GM18517 (cell line): Measurements from ENCODE around the gene NANOS2.

ENCODE experiments used
- ATAC-seq: cut with Tn5 transposase; IDR thresholded peaks from one replicate; pipeline ENCODE4 v1.9.1; 2021; ENCODE audit warnings: mild to moderate bottlenecking, moderate library complexity; ENCODE audit not compliant: unreplicated experiment

The NANOS2 gene

DNA sequence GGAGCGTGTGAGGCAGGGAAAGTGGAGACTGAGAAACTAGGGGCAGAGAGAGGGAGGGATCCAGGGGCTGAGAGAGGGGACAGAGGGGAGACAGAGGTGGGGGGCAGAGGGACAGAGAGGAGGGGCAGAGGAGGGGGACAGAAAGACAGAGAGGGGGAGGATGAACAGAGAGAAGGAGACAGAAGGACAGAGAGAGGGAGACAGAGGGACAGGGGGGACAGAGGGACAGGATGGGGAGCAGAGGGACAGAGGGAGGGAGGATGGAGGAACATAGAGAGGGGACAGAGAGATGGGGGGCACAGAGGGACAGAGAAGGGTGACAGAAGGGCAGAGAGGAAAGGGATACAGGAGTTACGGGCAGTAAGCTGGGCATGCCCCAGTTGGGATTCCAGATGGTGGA, 14.7 kb upstream of the NANOS2 start:
- ATAC-seq, result no peak

DNA sequence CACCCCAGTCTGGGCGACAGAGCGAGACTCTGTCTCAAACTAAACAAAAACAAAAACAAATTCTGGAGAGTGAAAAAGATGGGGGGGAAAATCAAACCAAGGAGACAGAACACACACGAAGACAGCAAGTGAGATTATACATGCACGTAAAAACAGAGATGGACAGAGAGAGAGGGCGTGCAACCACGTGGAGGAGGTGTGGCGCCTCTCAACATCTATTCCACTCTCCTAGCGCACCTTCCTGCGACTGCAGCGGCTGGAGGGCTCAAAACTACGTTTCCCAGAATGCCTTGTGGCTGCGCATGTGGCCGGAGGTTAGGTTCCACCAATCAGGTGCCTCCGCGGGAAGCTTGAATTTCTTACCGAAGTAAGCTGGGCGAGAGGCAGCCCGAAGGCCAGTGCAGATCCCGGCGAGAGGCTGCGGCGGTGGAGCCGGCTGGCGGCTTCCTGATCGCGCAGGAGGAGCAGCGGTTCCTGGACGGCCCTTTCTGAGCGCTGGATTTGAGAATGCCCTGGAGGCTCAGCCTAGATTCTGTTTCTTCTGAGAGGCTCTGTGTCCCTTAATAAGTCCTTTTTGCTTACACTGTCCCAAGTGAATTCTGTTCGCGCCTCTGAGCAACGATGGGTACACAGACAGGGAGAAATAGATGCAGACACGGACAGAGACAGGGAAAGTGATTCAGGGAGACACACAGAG, 13.1 kb upstream of the NANOS2 start:
- peak; percentile 69 for ATAC-seq

DNA sequence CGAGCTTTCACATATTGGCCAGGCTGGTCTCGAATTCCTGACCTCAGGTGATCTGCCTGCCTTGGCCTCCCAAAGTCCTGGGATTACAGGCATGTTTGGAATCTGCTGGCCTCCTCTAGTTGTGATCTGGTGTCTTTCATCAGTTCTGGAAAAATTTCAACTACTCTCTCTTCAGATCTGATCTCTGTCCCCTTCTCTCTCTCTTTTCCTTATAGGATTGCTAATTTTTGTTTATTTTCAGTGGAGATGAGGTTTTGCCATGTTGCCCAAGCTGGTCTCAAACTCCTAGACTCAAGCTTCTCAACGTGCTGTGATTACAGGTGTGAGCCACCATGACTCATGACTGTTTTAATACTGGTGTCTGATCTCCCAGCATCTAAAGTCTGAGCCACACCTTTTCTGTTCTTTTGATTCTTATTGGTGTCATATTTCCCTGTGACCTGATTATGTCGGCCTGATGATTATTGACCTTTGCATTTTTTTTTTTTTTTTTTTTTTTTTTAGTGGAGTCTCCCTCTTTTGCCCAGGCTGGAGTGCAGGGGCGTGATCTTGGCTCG, 10.4 kb upstream of the NANOS2 start:
- no peak for ATAC-seq

DNA sequence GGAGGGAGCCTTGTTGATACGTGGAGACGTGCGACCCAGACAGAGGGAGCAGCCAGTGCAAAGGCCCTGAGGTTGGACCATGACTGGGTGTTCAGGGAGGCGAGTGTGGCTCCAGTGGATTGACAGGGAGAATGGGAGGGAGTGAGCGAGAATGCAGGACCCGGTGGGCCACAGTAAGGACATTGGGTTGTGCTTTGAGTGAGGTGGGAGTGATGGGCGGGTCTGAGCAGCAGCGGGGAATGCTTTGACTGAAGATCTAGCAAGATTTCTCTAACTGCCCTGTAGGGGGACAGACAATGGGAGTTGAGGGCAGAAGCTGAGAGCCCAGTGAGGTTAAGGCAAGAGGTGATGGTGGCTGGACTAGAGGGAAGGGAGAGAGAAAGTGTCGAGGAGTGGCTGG, 7.7 kb upstream of the NANOS2 start:
- no peak for ATAC-seq

DNA sequence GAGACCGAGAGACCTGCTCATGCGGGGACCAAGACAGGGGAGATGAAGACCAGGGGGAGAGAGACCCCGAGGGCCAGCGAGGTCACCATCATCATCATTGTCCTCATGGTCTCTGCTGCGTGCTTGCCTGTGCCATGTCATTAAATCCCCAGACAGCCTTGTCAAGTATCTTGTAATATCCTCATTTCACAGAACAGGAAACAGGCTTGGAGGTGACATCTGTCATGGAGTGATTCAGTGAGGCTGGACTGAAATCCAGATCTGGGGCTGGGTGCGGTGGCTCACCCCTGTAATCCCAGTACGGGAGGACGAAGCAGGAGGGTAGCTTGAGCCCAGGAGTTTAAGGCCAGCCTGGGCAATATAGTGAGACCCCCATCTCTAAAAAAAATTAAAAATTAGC, 5.9 kb upstream of the NANOS2 start:
- no peak for ATAC-seq

DNA sequence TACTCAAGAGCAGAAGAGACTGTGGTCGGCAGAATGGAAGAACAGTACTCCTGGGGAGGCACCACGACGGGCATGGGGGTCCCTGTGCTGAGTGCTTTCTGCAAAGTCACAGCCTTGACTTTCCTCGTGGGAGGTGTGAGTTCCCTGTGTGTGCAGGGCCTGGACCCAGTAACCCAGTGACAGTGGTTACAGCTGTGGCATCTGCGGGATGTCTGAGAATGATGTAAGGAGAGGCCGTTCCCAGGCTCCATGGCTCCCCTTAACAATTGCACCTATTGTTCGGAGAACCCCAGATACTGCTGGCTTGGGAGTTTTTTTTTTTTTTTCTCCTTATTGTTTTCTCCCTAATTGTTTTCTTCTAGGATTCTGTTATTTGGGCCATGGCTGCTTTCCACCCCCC, 5.1 kb upstream of the NANOS2 start:
- ATAC-seq, result no peak

DNA sequence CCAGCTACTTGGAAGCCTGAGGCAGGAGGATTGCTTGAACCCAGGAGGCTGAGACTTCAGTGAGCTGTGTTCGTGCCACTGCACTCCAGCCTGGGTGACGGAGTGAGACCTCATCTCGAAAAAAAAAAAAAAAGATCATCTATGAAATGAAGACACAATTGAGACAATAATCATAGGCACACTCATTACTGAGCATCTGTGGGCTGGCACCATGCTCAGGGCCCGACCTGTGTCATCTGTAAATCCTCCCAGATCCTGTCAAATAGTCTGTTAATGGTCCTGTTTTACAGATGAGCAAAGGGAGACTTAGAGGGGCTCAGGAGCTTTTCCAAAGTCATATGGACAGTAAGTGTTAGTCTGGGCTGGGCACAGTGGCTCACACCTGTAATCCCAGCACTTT, 4.1 kb upstream of the NANOS2 start:
- no peak for ATAC-seq

DNA sequence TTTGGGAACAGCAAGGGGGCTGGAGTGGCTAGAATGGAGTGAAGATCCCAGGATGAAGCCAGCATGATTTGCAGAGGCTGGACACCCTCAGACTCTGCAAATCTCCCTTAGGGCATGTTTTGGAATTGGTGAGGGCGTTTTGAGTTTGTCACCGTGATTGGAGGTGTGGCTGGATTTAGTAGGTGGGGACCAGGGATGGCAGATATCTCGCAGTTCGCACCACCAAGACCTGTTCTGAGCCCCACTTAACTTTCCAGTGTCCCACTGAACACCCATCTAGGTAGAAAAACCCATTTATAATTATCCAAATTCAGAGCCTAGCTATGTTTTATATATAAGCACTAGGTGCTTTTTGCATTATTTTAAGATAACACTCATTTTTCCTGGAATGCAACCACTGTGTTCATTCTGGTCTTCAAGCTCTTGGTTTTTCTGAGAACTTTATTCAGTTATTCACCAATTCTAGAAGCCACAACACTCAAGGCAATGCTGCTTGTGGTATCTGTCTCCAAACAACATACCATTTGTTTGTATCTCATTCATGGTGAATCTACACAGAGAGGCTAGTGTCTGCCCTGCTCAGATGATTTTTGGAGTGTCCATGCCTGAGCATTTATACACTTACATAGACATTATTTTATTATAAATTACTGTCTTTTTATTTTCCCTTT, 3.0 kb upstream of the NANOS2 start:
- ATAC-seq, result no peak

DNA sequence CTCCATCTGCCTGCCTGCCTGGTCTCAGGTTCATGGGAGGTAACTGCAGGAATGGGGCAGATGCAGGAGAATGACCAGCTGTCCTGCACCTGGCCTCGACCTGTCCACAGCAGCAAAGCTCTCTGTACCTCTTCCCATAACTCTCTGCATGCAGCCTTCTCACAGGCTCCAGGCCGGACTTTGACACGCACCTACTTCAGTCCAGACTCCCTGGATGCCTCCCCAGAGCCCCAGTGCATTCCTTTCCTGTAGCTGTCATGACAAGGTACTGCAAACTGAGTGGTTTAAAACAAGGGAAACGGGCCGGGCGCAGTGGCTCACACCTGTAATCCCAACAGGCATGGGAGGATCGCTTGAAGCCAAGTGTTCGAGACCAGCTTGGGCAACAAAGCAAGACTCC, 3.3 kb downstream of the NANOS2 start:
- ATAC-seq, result no peak

DNA sequence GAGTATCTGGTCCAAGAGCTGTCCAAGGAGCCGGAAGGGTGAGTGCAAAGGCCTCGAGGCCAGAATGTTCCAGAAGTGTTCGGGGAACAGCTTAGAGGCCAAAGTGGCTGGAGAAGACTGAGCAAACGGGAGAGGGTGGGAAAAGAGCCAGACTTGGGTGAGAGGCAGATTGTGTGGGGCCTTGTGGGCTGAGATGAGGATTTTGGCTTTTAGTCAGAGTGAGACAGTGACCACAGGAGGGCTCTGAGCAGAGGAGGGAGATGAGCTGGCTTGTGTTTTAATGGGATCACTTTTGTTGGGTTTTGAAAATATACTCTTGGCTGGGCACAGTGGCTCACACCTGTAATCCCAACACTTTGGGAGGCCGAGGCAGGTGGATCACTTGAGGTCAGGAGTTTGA, 5.6 kb downstream of the NANOS2 start:
- ATAC-seq, result no peak

DNA sequence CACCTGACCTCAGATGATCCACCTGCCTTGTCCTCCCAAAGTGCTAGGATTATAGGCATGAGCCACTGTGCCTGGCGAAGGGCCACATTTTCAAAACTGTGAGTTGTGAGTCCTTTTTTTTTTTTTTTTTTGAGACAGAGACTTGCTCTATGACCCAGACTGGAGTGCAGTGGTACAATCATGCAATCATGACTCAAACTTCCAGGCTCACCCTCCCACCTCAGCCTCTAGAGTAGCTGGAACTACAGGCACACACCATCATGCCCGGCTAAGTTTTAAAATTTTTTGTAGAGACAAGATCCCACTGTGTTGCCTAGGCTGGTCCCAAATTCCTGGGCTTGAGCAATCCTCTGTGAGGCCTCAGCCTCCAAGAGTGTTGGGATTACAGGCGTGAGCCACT, 8.4 kb downstream of the NANOS2 start:
- no peak for ATAC-seq

DNA sequence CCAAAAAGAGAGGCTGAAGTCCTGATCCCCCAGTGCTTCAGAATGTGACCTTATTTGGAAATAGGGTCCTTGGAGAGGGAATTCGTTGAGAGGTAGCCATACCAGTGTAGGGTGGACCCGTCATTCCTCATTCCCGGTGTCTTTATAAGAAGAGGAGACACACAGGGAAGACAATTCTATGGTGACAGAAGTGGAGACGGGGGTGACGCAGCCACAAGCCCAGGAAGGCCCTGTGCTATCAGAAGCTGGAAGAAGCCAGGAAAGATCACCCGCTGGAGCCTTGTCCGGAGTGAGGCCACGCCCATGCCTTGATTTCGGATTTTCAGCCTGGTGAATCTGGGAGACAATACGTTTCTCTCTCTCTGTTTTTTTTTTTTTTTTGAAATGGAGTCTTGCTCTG, 9.6 kb downstream of the NANOS2 start:
- ATAC-seq, result no peak

DNA sequence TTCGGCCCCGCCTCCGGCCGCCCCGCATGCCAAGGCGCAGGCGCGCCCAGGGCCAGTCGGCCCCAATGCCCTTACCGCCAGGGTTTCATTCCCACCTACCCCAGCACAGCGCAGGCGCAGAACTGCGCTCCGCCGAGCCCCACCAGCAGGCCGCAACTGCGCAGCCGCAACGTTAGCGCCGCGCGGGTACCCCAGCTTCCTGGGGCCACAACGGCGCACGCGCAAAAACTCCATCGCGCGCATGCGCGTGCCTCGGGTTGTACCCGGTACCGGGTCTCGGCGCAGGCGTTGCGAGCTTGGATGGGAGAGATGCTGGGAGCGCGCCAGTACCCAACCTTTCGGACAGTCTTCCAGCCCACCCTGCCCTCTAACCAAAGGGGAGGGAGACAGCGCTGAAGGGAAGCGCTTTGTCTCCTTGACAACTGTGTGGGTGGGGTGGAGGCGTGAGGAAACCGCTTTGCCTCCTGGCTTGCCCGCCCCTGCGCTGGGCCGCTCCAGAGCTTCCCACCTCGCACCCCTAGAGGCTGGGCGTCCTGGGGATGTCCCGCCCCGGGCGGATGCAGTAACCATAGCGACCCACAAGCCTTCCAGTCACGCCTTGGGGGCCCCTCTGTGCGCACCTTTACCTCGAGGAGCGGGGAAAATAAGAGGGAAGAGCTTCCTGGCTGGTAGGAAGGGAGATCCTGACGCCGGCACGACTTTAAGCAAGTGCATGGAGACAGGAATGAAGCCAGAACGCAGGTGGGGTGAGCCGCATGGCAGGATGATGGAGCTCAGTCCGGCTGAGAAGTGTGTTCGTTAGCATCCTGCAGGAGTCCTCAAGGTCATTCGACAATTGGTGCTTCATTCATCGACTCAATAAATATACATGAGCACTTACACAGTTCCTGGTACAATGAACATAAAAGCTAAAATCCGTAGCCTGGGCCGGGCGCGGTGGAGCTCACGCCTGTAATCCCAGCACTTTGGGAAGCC, 11.6 kb downstream of the NANOS2 start:
- peak; percentile 89 for ATAC-seq

DNA sequence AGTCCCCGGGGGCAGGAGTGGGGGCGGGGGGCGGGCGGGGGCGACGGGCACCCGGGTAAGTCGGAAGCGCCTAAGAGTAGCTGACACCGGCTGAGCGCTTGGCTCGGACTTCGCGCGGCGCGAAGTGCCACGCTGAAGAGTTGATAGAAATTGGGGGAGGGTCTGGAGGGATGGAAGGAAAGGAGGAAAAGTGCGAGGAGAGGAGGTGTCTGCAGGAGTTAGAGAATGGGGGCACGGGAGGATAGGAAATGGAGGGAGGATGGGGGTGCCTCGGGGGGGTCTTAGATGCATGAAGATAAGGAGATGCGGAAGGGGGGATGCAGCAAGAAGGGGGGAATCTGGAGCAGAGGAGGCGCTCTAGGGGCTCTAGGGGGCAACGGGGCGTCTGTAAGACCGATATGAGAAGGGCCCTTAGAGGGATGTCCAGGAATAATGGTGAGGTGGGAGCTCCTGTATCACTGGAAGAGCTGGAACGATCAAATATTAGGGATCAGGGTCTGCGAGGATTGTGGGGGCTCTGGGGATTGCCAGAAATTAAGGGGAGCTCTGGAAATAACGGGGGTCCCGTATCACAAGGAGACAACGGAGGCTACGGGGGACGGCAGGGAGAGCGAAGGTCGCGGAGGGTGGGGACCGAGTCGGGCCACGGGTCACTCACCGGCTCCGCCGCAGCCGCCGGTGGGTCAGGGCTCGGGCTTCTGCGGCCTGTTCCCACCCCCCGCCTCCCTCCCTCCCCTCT, 12.5 kb downstream of the NANOS2 start, which contains the start of gene MYPOP:
TSS of gene MYPOP (minus strand) at position 702 of the 739 bp plus-strand sequence. CDS start 840 bp downstream, outside the sequence.
- no peak for ATAC-seq

DNA sequence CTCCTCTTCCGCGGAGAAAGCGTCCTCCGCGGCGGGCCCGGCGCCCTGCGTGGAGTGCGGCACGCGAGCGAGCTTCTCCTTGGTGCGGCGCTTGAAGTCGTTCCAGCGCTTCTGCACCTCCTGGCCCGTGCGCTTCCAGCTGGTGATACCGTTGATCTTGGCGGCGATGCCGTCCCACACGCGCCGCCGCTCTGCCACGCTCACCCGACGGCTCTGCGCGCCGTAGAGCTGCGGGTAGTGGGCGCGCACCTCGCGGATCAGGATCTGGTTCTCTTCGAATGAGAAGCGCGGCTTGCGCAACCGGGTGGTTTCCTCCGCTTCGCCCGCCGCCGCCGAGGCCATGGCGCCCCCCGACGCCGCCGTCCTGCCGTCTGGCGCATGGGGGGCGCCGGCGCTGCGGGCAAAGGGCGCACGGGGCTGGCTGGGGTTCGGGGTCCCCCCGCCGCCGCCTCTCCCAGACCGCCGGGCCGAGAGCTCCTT, 13.1 kb downstream of the NANOS2 start:
- ATAC-seq, result no peak

DNA sequence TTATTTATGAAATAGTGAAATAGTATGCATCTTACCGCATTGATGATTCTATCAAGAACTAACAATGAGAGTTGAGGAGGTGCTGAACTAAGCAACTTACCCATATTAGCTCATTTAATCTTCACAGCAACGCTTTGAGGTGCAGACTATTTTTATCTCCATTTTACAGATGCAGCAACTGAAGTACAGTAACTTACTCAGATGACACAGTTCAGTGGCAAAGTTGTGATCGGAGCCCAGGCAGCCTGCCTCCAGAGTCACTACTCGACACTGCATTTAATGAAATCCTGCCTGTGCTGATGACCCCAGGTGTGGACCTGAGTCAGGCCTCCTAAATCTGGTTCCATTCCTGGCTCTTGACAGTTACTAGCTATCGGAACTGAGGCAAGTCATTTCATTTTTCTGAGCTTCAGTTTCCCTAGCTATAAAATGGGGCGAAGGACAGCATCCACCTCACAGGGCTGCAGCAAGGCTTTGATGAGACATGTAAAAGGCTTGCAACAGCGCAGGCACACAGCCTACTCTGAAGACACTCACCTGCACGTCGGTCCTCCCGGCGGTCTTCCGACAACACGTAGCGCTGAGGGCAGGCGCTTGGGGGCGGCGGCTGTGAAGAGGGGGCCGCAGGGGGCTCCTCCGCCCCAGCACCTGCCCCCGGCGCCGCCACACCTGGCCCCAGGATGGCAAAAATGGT, 13.7 kb downstream of the NANOS2 start:
- ATAC-seq, result no peak

DNA sequence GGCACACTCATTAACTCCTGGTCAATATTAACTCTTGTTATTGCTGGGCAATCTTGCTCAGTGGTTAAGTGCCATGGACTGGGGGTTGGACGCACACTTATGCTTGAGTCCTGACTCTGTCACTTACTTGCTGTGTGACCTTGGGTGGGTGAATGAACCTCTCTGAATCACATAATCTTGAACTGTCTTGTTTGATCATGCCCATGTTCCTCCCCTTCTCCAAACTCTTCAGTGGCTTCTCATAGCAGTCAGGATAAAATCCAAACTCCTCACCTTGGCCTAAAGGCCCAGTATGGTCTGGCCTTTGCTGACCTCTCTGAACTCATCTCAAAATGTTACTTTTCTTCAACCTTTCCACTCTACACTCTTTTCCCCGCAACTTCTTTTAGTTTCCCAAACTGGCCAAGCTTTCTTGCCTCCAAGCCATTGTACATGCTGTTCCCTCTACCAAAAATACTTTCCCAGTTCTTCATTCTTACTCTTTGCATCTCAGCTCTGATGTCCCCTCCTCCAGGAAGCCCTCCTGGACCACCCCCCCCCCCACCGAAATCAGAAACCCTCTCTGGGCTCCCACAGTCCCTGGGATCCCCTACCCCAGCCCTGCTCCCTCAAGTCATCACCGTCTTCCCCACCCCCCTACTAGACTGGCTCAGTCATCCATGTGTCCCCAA, 14.5 kb downstream of the NANOS2 start:
- no peak for ATAC-seq

DNA sequence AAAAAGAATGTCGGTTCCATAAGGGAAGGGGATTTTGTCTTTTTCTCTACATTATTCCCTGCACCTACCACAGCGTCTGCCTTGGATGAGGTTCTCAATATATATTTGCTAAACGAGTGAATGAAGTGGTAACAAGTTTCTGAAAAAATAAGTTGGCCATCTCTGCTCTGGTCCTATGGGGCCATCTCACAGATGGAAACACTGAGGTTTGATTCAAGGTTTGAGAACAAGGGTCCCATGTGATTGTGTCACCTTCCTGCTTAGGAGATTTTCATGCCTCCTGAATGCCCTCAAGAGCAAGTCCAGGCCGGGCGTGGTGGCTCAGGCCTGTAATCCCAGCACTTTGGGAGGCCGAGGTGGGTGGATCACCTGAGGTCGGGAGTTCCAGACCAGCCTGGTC, 15.3 kb downstream of the NANOS2 start:
- no peak for ATAC-seq

DNA sequence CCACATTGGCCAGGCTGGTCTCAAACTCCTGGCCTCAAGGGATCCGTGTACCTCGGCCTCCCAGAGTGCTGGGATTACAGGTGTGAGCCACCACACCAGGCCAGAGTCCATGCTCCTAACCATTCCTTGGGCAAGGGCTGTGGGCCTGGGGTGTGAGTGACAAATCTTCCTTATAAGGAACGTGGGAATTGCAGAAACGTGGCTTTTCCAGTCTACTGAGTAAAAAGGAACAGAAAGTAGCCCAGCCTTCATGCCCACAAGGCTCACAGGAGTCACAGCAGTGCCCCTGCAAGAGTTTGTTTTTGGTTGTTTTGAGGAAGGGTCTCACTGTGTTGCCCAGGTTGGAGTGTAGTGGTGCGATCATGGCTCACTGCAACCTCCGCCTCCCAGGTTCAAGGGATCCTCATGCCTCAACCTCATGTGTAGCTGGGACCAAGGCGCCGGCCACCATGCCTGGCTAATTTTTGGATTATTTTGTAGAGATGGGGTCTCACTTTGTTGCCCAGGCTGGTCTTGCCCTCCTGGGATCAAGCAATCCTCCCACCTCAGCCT, 17.2 kb downstream of the NANOS2 start:
- no peak for ATAC-seq
